HepG2 (cell line): ENCODE results near the gene AUP1. TPM values are rescaled to one million over a fixed set of nuclear protein-coding genes. Genes with fewer than 3 reads are reported as not detected.

Experiments
- ATAC-seq: fragments of 200-7000 bp; cut with Tn5 transposase; 3 replicates; pipeline ENCODE4 v1.9.1; 2020; ENCODE audit warnings: mild to moderate bottlenecking, moderate library complexity
- BruUV-seq: library from RNA; stranded (reverse); fragments of 400-500 nt; replicated peaks from 2 replicates; lab custom pipeline; 2021; lab: Mats Ljungman, UMichigan
- CTCF ChIA-PET: fragments of 300-600 bp; formaldehyde crosslinking; extraction: SDS; loops from one replicate; lab custom pipeline; 2021; ENCODE audit warnings: low total read pairs, inconsistent platforms, low intra/inter-chr PET ratio; lab: Yijun Ruan, JAX
- POLR2A ChIA-PET: fragments of 350-600 bp; sonication (Branson Sonifier 250); formaldehyde crosslinking; loops from one replicate; lab custom pipeline; 2020; ENCODE audit warnings: antibody characterized with exemption, inconsistent platforms; lab: Yijun Ruan, JAX
- DNase-seq: peaks from one replicate; pipeline ENCODE4 v3.0.0-alpha.2; 2015; ENCODE audit warnings: low spot score
- FAIRE-seq: peaks from 3 replicates; lab custom pipeline; 2011; peaks lifted over from hg19 to GRCh38; lab: Jason Lieb, UNC
- H2AFZ ChIP-seq: one replicate; pipeline ENCODE4 v1.6.1; 2011; ENCODE audit warnings: low read length, inconsistent platforms
- H3K27ac ChIP-seq: fragments of 300-600 bp; 3 replicates; pipeline ENCODE4 v1.8.0; 2011; ENCODE audit warnings: mixed run types, mild to moderate bottlenecking, mixed read lengths, low read length, inconsistent platforms; ENCODE audit not compliant: insufficient read depth; ENCODE audit errors: extremely low read length
- H3K27me3 ChIP-seq, 2 experiments: fragments of 200-600 bp in 1 of 2; 2 replicates in 1 of 2; 3 replicates in 1 of 2; pipeline versions ENCODE4 v1.6.0 to v1.8.0; 2011; ENCODE audit warnings: low read length in 2 of 2, mild to moderate bottlenecking in 2 of 2, moderate library complexity in 2 of 2, inconsistent platforms in 1 of 2; ENCODE audit not compliant: insufficient read depth in 2 of 2, control insufficient read depth in 1 of 2
- H3K36me3 ChIP-seq, 2 experiments: fragments of 200-600 bp in 1 of 2; replicated peaks in 1 of 2; 2 replicates in 1 of 2; 3 replicates in 1 of 2; pipeline versions ENCODE4 v1.5.1 to v1.8.0; 2011; ENCODE audit warnings: low read length in 2 of 2, inconsistent platforms in 1 of 2; ENCODE audit not compliant: insufficient read depth in 2 of 2, control insufficient read depth in 1 of 2
- H3K4me1 ChIP-seq: 2 replicates; pipeline ENCODE4 v1.5.1; 2012; ENCODE audit warnings: low read length, inconsistent platforms; ENCODE audit not compliant: insufficient read depth
- H3K4me2 ChIP-seq: 2 replicates; pipeline ENCODE4 v1.6.0; 2011; ENCODE audit warnings: low read depth, low read length, inconsistent platforms
- H3K4me3 ChIP-seq, 3 experiments: fragments of 200-600 bp in 1 of 3; sonication (generic), shearing (Covaris generic) in 1 of 3; replicated peaks in 1 of 3; 2 replicates each; pipeline ENCODE4 v1.5.1; 2011 to 2016; ENCODE audit warnings: low read length in 3 of 3, inconsistent platforms in 2 of 3, low read depth in 2 of 3, mild to moderate bottlenecking in 2 of 3, control low read depth in 1 of 3, mixed read lengths in 1 of 3; ENCODE audit not compliant: insufficient read depth in 1 of 3
- H3K79me2 ChIP-seq: one replicate; pipeline ENCODE4 v1.6.1; 2011; ENCODE audit warnings: low read length, inconsistent platforms; ENCODE audit not compliant: insufficient read depth
- H3K9ac ChIP-seq: 2 replicates; pipeline ENCODE4 v1.6.0; 2011; ENCODE audit warnings: mild to moderate bottlenecking, low read depth, low read length, inconsistent platforms; ENCODE audit not compliant: insufficient read depth
- H3K9me3 ChIP-seq: 2 replicates; pipeline ENCODE4 v1.5.1; 2012; ENCODE audit warnings: mild to moderate bottlenecking, low read length
- H4K20me1 ChIP-seq: 2 replicates; pipeline ENCODE4 v1.6.0; 2011; ENCODE audit warnings: inconsistent platforms, mild to moderate bottlenecking, low read length, moderate library complexity; ENCODE audit not compliant: insufficient read depth
- ATF6 ChIP-seq: sonication (generic); formaldehyde crosslinking; conservative IDR thresholded peaks from 2 replicates; pipeline ENCODE4 v1.4.0; 2020; ENCODE audit warnings: missing genetic modification reagents
- CEBPB ChIP-seq: IDR thresholded peaks from 2 replicates; pipeline ENCODE4 v1.6.1; 2011; ENCODE audit warnings: low read depth, low read length, improper control_type of control experiment, borderline replicate concordance
- CEBPG ChIP-seq: IDR thresholded peaks from 2 replicates; pipeline ENCODE4 v1.6.1; 2016
- FIP1L1 ChIP-seq: fragments of 200-400 bp; formaldehyde crosslinking; IDR thresholded peaks from 2 replicates; pipeline ENCODE4 v1.6.1; 2018; ENCODE audit warnings: low read depth, mild to moderate bottlenecking, low read length, moderate library complexity, borderline replicate concordance; ENCODE audit not compliant: insufficient read depth
- GABPA ChIP-seq, 2 experiments: IDR thresholded peaks; 2 replicates each; pipeline ENCODE4 v1.6.1; 2011 to 2016; ENCODE audit warnings: low read depth in 2 of 2, low read length in 1 of 2, missing biosample characterization in 1 of 2, missing genetic modification characterization in 1 of 2
- HIVEP1 ChIP-seq: sonication (generic); formaldehyde crosslinking; IDR thresholded peaks from 2 replicates; pipeline ENCODE4 v1.4.0; 2020; ENCODE audit warnings: mild to moderate bottlenecking, missing genetic modification reagents
- JUNB ChIP-seq: sonication (generic); formaldehyde crosslinking; IDR thresholded peaks from 2 replicates; pipeline ENCODE4 v1.8.0; 2022; ENCODE audit warnings: missing genetic modification reagents, mild to moderate bottlenecking, borderline replicate concordance
- KLF12 ChIP-seq: sonication (generic); formaldehyde crosslinking; IDR thresholded peaks from 2 replicates; pipeline ENCODE4 v1.4.0; 2020; ENCODE audit warnings: missing genetic modification reagents, borderline replicate concordance
- KLF13 ChIP-seq: sonication (generic); formaldehyde crosslinking; IDR thresholded peaks from 2 replicates; pipeline ENCODE4 v1.4.0; 2020; ENCODE audit warnings: mild to moderate bottlenecking, missing genetic modification reagents
- POLR2AphosphoS5 ChIP-seq: IDR thresholded peaks from 2 replicates; pipeline ENCODE4 v1.6.1; 2012; ENCODE audit warnings: low read depth, low read length
- SMAD1 ChIP-seq: sonication (generic); formaldehyde crosslinking; IDR thresholded peaks from 2 replicates; pipeline ENCODE4 v1.4.0; 2020; ENCODE audit warnings: missing genetic modification reagents, low read depth, mild to moderate bottlenecking, borderline replicate concordance
- SP5 ChIP-seq: IDR thresholded peaks from 2 replicates; pipeline ENCODE4 v1.6.1; 2016; ENCODE audit warnings: low read depth, borderline replicate concordance
- ZKSCAN8 ChIP-seq: IDR thresholded peaks from 2 replicates; pipeline ENCODE4 v1.6.1; 2016; ENCODE audit warnings: borderline replicate concordance, missing genetic modification reagents, missing compliant biosample characterization
- ZNF207 ChIP-seq: fragments of 450-650 bp; IDR thresholded peaks from 2 replicates; pipeline ENCODE4 v1.6.1; 2016; ENCODE audit warnings: antibody characterized with exemption, borderline replicate concordance
- ZNF468 ChIP-seq: sonication (generic); formaldehyde crosslinking; IDR thresholded peaks from 2 replicates; pipeline ENCODE4 v1.8.0; 2022; ENCODE audit warnings: mild to moderate bottlenecking, moderate library complexity, missing genetic modification reagents
- ZNF737 ChIP-seq: sonication (generic); formaldehyde crosslinking; IDR thresholded peaks from 2 replicates; pipeline ENCODE4 v1.5.0; 2020; ENCODE audit warnings: missing genetic modification reagents, mild to moderate bottlenecking, borderline replicate concordance
- ZNF878 ChIP-seq: sonication (generic); formaldehyde crosslinking; IDR thresholded peaks from 2 replicates; pipeline ENCODE4 v1.8.1; 2023; ENCODE audit warnings: mild to moderate bottlenecking, missing genetic modification reagents, moderate library complexity
- WGBS: methylation state at CpG from one replicate; pipeline ENCODE4 v1.1.6; 2017; ENCODE audit warnings: low lambda C conversion rate; 5-methylcytosine and 5-hydroxymethylcytosine counted together
- in situ Hi-C: cut with HindIII; loops from 2 replicates; pipeline ENCODE4 v1.10.0; 2017; ENCODE audit warnings: low pct_unique_long_range_greater_than_20kb; ENCODE audit not compliant: extremely low pct_ligation_motif_present
- intact Hi-C: fragments of 100-400 bp; cut with micrococcal nuclease; formaldehyde crosslinking; loops from one replicate; pipeline ENCODE4 v1.10.0; 2022; ENCODE audit not compliant: unreplicated experiment
- polyA plus RNA-seq, 8 experiments: library from polyadenylated mRNA; depleted of rRNA in 3 of 8; stranded (reverse) in 7 of 8; unstranded in 1 of 8; fragments of >200 nt; fragmentation: Illumina TruSeq in 4 of 8; extraction: Trizol in 4 of 8; gene quantifications; 2 replicates each; pipeline versions ENCODE4 v1.2.1 to v1.2.3, GENCODE V29; 2011 to 2016; ENCODE audit warnings: low read depth in 4 of 8, missing spikeins in 1 of 8, mixed read lengths in 1 of 8; ENCODE audit not compliant: insufficient read depth in 1 of 8
- total RNA-seq, 5 experiments: library from RNA; depleted of rRNA; stranded (reverse); fragments of >200 nt; fragmentation: Illumina TruSeq; extraction: Trizol; gene quantifications; 2 replicates each; pipeline ENCODE4 v1.2.3, GENCODE V29; 2016; ENCODE audit warnings: low read depth in 1 of 5
- TF ChIP-seq, protein P1 (sequence below): IDR thresholded peaks from 2 replicates; pipeline ENCODE4 v1.6.1; 2016; ENCODE audit warnings: mild to moderate bottlenecking, missing biosample characterization, missing genetic modification reagents

The AUP1 gene
- total and polyA plus RNA-seq, 2 of the 13 experiments (the other 11 are each of a cell fraction or from before 2014, with no cell fraction given) = 174 to 267 TPM

DNA sequence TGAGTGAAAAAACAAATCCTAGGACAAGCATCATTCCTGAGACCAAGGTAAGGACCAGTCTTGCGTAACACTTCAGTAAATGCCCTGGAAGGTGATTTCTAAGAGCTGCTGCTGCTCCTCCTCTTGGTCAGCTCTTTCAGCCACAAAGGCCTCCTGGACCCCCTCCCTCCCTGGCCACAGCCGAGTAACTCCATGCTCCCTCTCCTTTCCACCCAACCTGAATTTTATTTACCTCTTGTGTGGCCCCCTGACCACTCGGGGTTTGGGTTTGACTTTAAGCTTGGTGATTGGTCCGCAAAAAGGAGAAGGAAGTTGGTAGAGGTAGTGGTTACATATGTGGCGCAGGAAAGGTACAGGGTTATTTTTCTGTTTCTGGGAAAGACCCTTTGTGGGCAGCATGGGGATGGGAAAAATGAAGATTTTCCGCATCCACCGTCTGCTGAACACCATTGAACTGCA, 9.4 kb upstream of the AUP1 start:
- Histone ChIP-seq H3K4me1 (no peaks in the 10 kb centered on the region), H3K79me2 (no peaks in the 10 kb centered on the region), H4K20me1 (no peaks in the 10 kb centered on the region), H3K27me3 (peaks cover 4 to 33% of the 10 kb centered on the region in 2 experiments; a peak in 3 of 5 replicates), H3K4me3 (no peak overlapping the region), H3K36me3 (no peaks in the 10 kb centered on the region), H2AFZ (no peak overlapping the region)
- no TSS peak for BruUV-seq
- in situ Hi-C loops = no loop called here
- TF ChIP-seq ZNF207 (no peak), POLR2AphosphoS5 (no peak), CEBPG (CRISPR knock-in tag) (peak; percentile 25; the same call in 1 of the 2 replicates), CEBPB (peak; percentile 91)
- TF ChIP-seq, all 625 proteins: peak for 2
- H3K4me2 ChIP-seq = no peak overlapping the region
- H3K27ac ChIP-seq = no peak overlapping the region
- H3K9me3 ChIP-seq = no peaks in the 10 kb centered on the region
- intact Hi-C loops = no loop called here
- no peak for ATAC-seq
- FAIRE-seq = no peak
- ChIA-PET POLR2A (no interaction called here), CTCF (no interaction called here)
- WGBS = 54% methylated on average over 7 of the region's 7 CpGs
- H3K9ac ChIP-seq = no peak overlapping the region
- no peak for DNase-seq

GRCh38 chr2:74537140-74537539, 7.6 kb upstream of the AUP1 start:
- ChIA-PET POLR2A (no interaction called here), CTCF (no interaction called here)
- DNase-seq (no peak), ATAC-seq (no peak), FAIRE-seq (no peak)
- no peak overlapping the region for H3K9ac ChIP-seq
- H3K36me3 ChIP-seq = peaks cover 3 to 6% of the 10 kb centered on the region in 2 experiments; a peak in 3 of 5 replicates
- H3K4me1 ChIP-seq = peaks cover under 1% of the 10 kb centered on the region; the same call in 1 of the 2 replicates
- H3K9me3 ChIP-seq = no peaks in the 10 kb centered on the region
- peaks cover 4 to 33% of the 10 kb centered on the region in 2 experiments; a peak in 3 of 5 replicates for H3K27me3 ChIP-seq
- 46% methylated on average over 4 of the region's 4 CpGs for WGBS
- no peak overlapping the region for H3K4me3 ChIP-seq
- in situ Hi-C loops (no loop called here), intact Hi-C loops (no loop called here)
- H3K79me2 ChIP-seq = no peaks in the 10 kb centered on the region
- no TSS peak for BruUV-seq
- no peaks in the 10 kb centered on the region for H4K20me1 ChIP-seq
- H3K4me2 ChIP-seq = no peak overlapping the region
- H3K27ac ChIP-seq = no peak overlapping the region
- no peak overlapping the region for H2AFZ ChIP-seq
- TF ChIP-seq SP5 (CRISPR knock-in tag) = no peak
- TF ChIP-seq JUNB (CRISPR knock-in tag) = no peak
- no peak for TF ChIP-seq KLF12
- TF ChIP-seq SMAD1 (CRISPR knock-in tag) = no peak
- TF ChIP-seq KLF13 = no peak
- TF ChIP-seq HIVEP1 (CRISPR knock-in tag) = no peak
- no peak for TF ChIP-seq FIP1L1
- TF ChIP-seq GABPA (IDR thresholded peaks at IDR 0.05; ENCODE audit: low read depth, low read length) = no peak
- TF ChIP-seq GABPA (CRISPR knock-in tag; IDR thresholded peaks at IDR 0.05; ENCODE audit: low read depth) = no peak
- TF ChIP-seq ATF6 (CRISPR knock-in tag) = no peak
- no peak for TF ChIP-seq ZKSCAN8 (CRISPR knock-in tag)
- TF ChIP-seq, protein P1, sequence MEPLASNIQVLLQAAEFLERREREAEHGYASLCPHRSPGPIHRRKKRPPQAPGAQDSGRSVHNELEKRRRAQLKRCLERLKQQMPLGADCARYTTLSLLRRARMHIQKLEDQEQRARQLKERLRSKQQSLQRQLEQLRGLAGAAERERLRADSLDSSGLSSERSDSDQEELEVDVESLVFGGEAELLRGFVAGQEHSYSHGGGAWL = no peak
- TF ChIP-seq ZNF468 (CRISPR knock-in tag) = no peak
- no peak for TF ChIP-seq ZNF878 (CRISPR knock-in tag)
- no peak for TF ChIP-seq ZNF737 (CRISPR knock-in tag)
